ENCODE results near the gene UBE2O. TPM values are rescaled to one million over a fixed set of nuclear protein-coding genes. Genes with fewer than 3 reads are reported as not detected.

UBE2O gene
- total RNA-seq, 4 donors from 2014 or later, result 20.3 to 52.0 (median 26.0) TPM

GRCh38 chr17:76410328-76410965, 42.5 kb downstream of the UBE2O start:
- H3K4me3 ChIP-seq (ENCODE audit: low read depth, poor library complexity, severe bottlenecking), result no peak overlapping the region
- DNase-seq (ENCODE audit: low spot score in 2 of 2), result no peak
- 92 to 95% methylated on average over 12 to 15 of the region's 15 CpGs for WGBS, 2 donors
- intact Hi-C loops (cut with DNase I; ENCODE audit: low total_unique reads), result no loop called here
- TF ChIP-seq, protein P1, sequence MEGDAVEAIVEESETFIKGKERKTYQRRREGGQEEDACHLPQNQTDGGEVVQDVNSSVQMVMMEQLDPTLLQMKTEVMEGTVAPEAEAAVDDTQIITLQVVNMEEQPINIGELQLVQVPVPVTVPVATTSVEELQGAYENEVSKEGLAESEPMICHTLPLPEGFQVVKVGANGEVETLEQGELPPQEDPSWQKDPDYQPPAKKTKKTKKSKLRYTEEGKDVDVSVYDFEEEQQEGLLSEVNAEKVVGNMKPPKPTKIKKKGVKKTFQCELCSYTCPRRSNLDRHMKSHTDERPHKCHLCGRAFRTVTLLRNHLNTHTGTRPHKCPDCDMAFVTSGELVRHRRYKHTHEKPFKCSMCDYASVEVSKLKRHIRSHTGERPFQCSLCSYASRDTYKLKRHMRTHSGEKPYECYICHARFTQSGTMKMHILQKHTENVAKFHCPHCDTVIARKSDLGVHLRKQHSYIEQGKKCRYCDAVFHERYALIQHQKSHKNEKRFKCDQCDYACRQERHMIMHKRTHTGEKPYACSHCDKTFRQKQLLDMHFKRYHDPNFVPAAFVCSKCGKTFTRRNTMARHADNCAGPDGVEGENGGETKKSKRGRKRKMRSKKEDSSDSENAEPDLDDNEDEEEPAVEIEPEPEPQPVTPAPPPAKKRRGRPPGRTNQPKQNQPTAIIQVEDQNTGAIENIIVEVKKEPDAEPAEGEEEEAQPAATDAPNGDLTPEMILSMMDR (IDR thresholded peaks at IDR 0.05), result no peak
- TF ChIP-seq POLR2A (IDR thresholded peaks at IDR 0.05), result no peak

DNA sequence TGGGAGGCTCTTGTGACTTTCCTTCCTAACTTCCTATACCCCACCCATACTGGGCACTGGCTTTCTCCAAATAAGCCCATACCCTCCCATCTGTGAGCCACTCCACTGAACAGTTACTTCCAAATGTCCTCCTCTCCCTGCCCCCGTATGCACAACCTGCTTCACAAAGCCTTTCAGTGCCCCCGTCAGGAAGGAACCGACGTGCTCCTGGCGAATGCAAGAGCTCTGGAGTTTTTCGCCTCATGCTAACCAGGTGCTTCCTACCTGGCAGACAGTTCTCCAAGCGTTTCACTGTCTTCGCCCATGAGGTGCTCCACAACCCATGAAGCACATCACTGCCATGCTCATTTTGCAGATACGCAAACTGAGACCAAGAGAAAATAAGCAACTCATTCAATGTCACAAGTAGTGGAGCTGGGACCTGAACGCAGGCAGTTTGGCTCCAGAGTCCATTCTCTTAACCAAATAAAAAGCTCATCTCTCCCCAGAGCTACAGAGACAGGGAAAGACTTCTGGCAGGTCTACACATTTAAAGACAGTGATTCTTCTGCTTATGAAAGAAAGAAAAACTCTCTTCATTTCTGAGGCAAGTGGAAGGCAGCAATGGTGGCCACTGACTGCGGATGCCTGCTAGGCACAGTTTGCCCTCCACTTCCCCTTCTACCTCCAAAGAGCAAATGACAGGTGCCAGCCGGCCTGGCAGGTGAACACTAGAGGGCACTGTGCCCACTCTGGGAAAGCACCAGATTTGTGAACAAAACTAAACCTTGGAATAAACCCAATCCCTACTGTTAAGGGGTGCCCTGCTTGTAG, 44.7 kb downstream of the UBE2O start:
- WGBS, 2 donors, result 74 to 78% methylated on average over 12 of the region's 12 CpGs
- peak in 1 of 2 donors; percentile 87 for DNase-seq (ENCODE audit: low spot score in 2 of 2)
- no peak overlapping the region for H3K4me3 ChIP-seq (ENCODE audit: low read depth, poor library complexity, severe bottlenecking)
- intact Hi-C loops (cut with DNase I; ENCODE audit: low total_unique reads), result loop anchor here (5.0 kb wide), 1 partner anchor 99 kb away; no protein-coding TSS in a partner anchor
- no peak for TF ChIP-seq POLR2A (IDR thresholded peaks at IDR 0.05)
- TF ChIP-seq, protein P1 (IDR thresholded peaks at IDR 0.05), result no peak

- TF ChIP-seq, protein P1 (IDR thresholded peaks at IDR 0.05), result no peak
- TF ChIP-seq POLR2A (IDR thresholded peaks at IDR 0.05), result no peak
- intact Hi-C loops (cut with DNase I; ENCODE audit: low total_unique reads), result loop anchor here (5.0 kb wide), 1 partner anchor 100 kb away; no protein-coding TSS in a partner anchor
- WGBS, 2 donors, result 70 to 78% methylated on average over 4 of the region's 4 CpGs
- DNase-seq (ENCODE audit: low spot score in 2 of 2), result no peak
- H3K4me3 ChIP-seq (ENCODE audit: low read depth, poor library complexity, severe bottlenecking), result no peak overlapping the region
These were observed 45.4 kb downstream of the UBE2O start for GRCh38 chr17:76407509-76407908.

- no peak for DNase-seq (ENCODE audit: low spot score in 2 of 2)
- WGBS, 2 donors, result 72 to 78% methylated on average over 16 of the region's 16 CpGs
- TF ChIP-seq, protein P1 (IDR thresholded peaks at IDR 0.05), result no peak
- no peak for TF ChIP-seq POLR2A (IDR thresholded peaks at IDR 0.05)
- H3K4me3 ChIP-seq (ENCODE audit: low read depth, poor library complexity, severe bottlenecking), result no peak overlapping the region
- intact Hi-C loops (cut with DNase I; ENCODE audit: low total_unique reads), result loop anchor here (5.0 kb wide), 1 partner anchor 101 kb away; no protein-coding TSS in a partner anchor
These were observed 46.8 kb downstream of the UBE2O start for GRCh38 chr17:76405967-76406647.

DNA sequence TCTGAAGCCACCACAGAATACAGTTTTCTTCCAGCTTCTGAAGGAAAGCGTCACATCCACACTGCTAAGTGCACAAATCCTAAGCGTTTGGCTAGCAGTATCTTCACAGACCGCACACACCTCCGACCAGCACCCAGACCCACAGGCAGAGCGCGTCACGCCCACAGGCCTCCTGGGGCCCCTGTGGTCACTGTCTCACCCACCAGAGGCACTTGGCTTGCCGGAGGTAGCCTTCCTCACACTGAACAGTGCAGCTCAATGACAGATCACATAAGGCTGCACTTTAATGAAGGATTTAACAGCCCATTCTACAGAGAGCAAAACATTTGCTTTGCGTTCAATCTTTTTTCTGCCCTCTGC, 47.4 kb downstream of the UBE2O start:
- DNase-seq (ENCODE audit: low spot score in 2 of 2), result no peak
- 90 to 91% methylated on average over 9 of the region's 9 CpGs for WGBS, 2 donors
- TF ChIP-seq POLR2A (IDR thresholded peaks at IDR 0.05), result no peak
- TF ChIP-seq, protein P1 (IDR thresholded peaks at IDR 0.05), result no peak
- H3K4me3 ChIP-seq (ENCODE audit: low read depth, poor library complexity, severe bottlenecking), result no peak overlapping the region
- intact Hi-C loops (cut with DNase I; ENCODE audit: low total_unique reads), result loop anchor here (5.0 kb wide), 1 partner anchor 102 kb away; no protein-coding TSS in a partner anchor

Data from lower leg skin (tissue), 4 donors.